Measurements from ENCODE around the gene RDH16. TPM values are rescaled to one million over a fixed set of nuclear protein-coding genes. Genes with fewer than 3 reads are reported as not detected.
A peak's percentile ranks its signal among the peaks of the same experiment; 100 is the strongest.

The RDH16 gene
- total and polyA plus RNA-seq, 10 donors, result 0.86 to 3.9 (median 2.6) TPM

GRCh38 chr12:56955631-56956256 is 1.7 kb downstream of the RDH16 start:
- 47 to 82% (median 53%) methylated on average over 2 of the region's 2 CpGs for WGBS, 5 donors
- Histone ChIP-seq H3K36me3 (peaks cover 0 to 14% (median 0%) of the 10 kb centered on the region in 6 donors), H3K4me3 (no peak overlapping the region), H3K27ac (peak overlapping the region in 1 of 8 donors; percentile 46), H3K9me3 (peaks cover 0 to 21% (median 10%) of the 10 kb centered on the region in 8 donors), H3K4me1 (peaks cover 0 to 8% (median 2%) of the 10 kb centered on the region in 6 donors), H3K27me3 (replicated peaks in 1 of 7) (no peaks in the 10 kb centered on the region)
- DNase-seq, result no peak
- intact Hi-C loops (cut with DNase I; ENCODE audit: low total_unique reads), result no loop called here
- TF ChIP-seq POLR2A (IDR thresholded peaks at IDR 0.05) (no peak), POLR2AphosphoS5 (IDR thresholded peaks at IDR 0.05) (no peak), CTCF (IDR thresholded peaks at IDR 0.05 in 8 of 11, conservative IDR thresholded peaks at IDR 0.05 in 3 of 11) (no peak)

- DNase-seq, result no peak
- H3K4me1 ChIP-seq, result peaks cover 0 to 8% (median 2%) of the 10 kb centered on the region in 6 donors
- 81 to 91% (median 84%) methylated on average over 3 to 6 of the region's 6 CpGs for WGBS, 5 donors
- intact Hi-C loops (cut with DNase I; ENCODE audit: low total_unique reads), result no loop called here
- peaks cover 0 to 20% (median 10%) of the 10 kb centered on the region in 8 donors for H3K9me3 ChIP-seq
- H3K27me3 ChIP-seq (replicated peaks in 1 of 7), result no peaks in the 10 kb centered on the region
- peaks cover 0 to 14% (median 0%) of the 10 kb centered on the region in 6 donors for H3K36me3 ChIP-seq
- no peak overlapping the region for H3K4me3 ChIP-seq
- H3K27ac ChIP-seq, result peak overlapping the region in 1 of 8 donors; percentile 22
- TF ChIP-seq POLR2AphosphoS5 (IDR thresholded peaks at IDR 0.05), result no peak
- TF ChIP-seq POLR2A (IDR thresholded peaks at IDR 0.05), result no peak
- TF ChIP-seq CTCF (IDR thresholded peaks at IDR 0.05 in 8 of 11, conservative IDR thresholded peaks at IDR 0.05 in 3 of 11), result no peak
Measured at GRCh38 chr12:56954958-56955355, 2.5 kb downstream of the RDH16 start.

GRCh38 chr12:56954057-56954957 is 3.1 kb downstream of the RDH16 start:
- intact Hi-C loops (cut with DNase I; ENCODE audit: low total_unique reads), result no loop called here
- Histone ChIP-seq H3K27ac (no peak overlapping the region), H3K9me3 (peaks cover 0 to 16% (median 10%) of the 10 kb centered on the region in 8 donors), H3K4me1 (peaks cover 0 to 8% (median 2%) of the 10 kb centered on the region in 6 donors), H3K4me3 (no peak overlapping the region), H3K27me3 (replicated peaks in 1 of 7) (no peaks in the 10 kb centered on the region), H3K36me3 (peaks cover 0 to 14% (median 0%) of the 10 kb centered on the region in 6 donors)
- 87 to 94% (median 93%) methylated on average over 6 of the region's 6 CpGs for WGBS, 5 donors
- no peak for TF ChIP-seq POLR2A (IDR thresholded peaks at IDR 0.05)
- TF ChIP-seq POLR2AphosphoS5 (IDR thresholded peaks at IDR 0.05), result no peak
- TF ChIP-seq CTCF (IDR thresholded peaks at IDR 0.05 in 8 of 11, conservative IDR thresholded peaks at IDR 0.05 in 3 of 11), result no peak
- no peak for DNase-seq

DNA sequence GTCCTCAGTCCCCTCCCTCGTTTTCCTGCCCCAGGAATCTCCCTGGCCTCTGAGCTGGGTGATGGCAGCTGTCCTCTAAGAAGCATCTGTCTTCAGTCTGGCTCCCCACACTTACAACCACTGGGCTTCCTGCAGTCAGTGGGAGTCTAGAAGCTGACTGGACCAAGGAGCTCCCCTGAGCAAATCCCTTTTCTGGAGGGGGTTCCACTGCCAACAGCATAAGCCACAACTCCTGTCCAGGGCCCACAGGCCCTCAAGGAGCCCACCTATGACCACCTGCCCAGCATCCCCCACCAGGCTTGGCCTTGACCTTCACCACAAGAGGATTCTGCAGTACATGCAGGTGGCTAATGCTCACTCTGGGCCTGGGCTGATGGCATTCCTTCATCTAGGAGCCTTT is 4.1 kb downstream of the RDH16 start:
- no peak for TF ChIP-seq POLR2A (IDR thresholded peaks at IDR 0.05)
- no peak for TF ChIP-seq POLR2AphosphoS5 (IDR thresholded peaks at IDR 0.05)
- intact Hi-C loops (cut with DNase I; ENCODE audit: low total_unique reads), result no loop called here
- peaks cover 0 to 8% (median 5%) of the 10 kb centered on the region in 8 donors for H3K9me3 ChIP-seq
- no peaks in the 10 kb centered on the region for H3K27me3 ChIP-seq (replicated peaks in 1 of 7)
- 26 to 56% (median 41%) methylated on average over 1 of the region's 1 CpG for WGBS, 5 donors
- H3K27ac ChIP-seq, result no peak overlapping the region
- no peak overlapping the region for H3K4me3 ChIP-seq
- peaks cover 0 to 10% (median 0%) of the 10 kb centered on the region in 6 donors for H3K36me3 ChIP-seq
- no peak for DNase-seq
- peaks cover 0 to 8% (median 2%) of the 10 kb centered on the region in 6 donors for H3K4me1 ChIP-seq
